ENCODE measurements around the gene SLC17A8. TPM values are rescaled to one million over a fixed set of nuclear protein-coding genes. Genes with fewer than 3 reads are reported as not detected.
A peak's percentile ranks its signal among the peaks of the same experiment; 100 is the strongest.
"Not testable (repeated sequence)": the region's sequence is repeated elsewhere in the genome, so short reads cannot be mapped to it uniquely, and the experiment has no call there.

Gene SLC17A8
- total RNA-seq, 1 experiment from 2014 or later: not detected

- DNase-seq (ENCODE audit: low read depth): peak; percentile 3
Observed at GRCh38 chr12:100427078-100427477, 70.2 kb downstream of the SLC17A8 start.

- DNase-seq (ENCODE audit: low read depth): not testable (repeated sequence)
Observed at GRCh38 chr12:100430251-100430650, 73.4 kb downstream of the SLC17A8 start.

- DNase-seq (ENCODE audit: low read depth): no peak
Observed at GRCh38 chr12:100433701-100434100, 76.8 kb downstream of the SLC17A8 start.

- DNase-seq (ENCODE audit: low read depth): no peak
Observed at GRCh38 chr12:100434177-100434576, 77.3 kb downstream of the SLC17A8 start.

GRCh38 chr12:100435957-100436356, 79.1 kb downstream of the SLC17A8 start:
- no peak for DNase-seq (ENCODE audit: low read depth)

- no peak for DNase-seq (ENCODE audit: low read depth)
Observed at GRCh38 chr12:100437038-100437841, 80.4 kb downstream of the SLC17A8 start.

- no peak for DNase-seq (ENCODE audit: low read depth)
Observed at GRCh38 chr12:100439797-100440196, 82.9 kb downstream of the SLC17A8 start.

- DNase-seq (ENCODE audit: low read depth): no peak
Observed at GRCh38 chr12:100442403-100442802, 85.5 kb downstream of the SLC17A8 start.

- DNase-seq (ENCODE audit: low read depth): no peak
Observed at GRCh38 chr12:100443434-100443833, 86.6 kb downstream of the SLC17A8 start.

- no peak for DNase-seq (ENCODE audit: low read depth)
Observed at GRCh38 chr12:100445081-100445481, 88.2 kb downstream of the SLC17A8 start.

- DNase-seq (ENCODE audit: low read depth): no peak
Observed at GRCh38 chr12:100447381-100447780, 90.5 kb downstream of the SLC17A8 start.

GRCh38 chr12:100448656-100449055, 91.8 kb downstream of the SLC17A8 start:
- no peak for DNase-seq (ENCODE audit: low read depth)

GRCh38 chr12:100450735-100451134, 93.9 kb downstream of the SLC17A8 start:
- no peak for DNase-seq (ENCODE audit: low read depth)

GRCh38 chr12:100453951-100454350, 97.1 kb downstream of the SLC17A8 start:
- DNase-seq (ENCODE audit: low read depth): no peak

- no peak for DNase-seq (ENCODE audit: low read depth)
Observed at GRCh38 chr12:100455896-100456295, 99.0 kb downstream of the SLC17A8 start.

- DNase-seq (ENCODE audit: low read depth): no peak
Observed at GRCh38 chr12:100458191-100458590, 101.3 kb downstream of the SLC17A8 start.

GRCh38 chr12:100460702-100461101, 103.8 kb downstream of the SLC17A8 start:
- DNase-seq (ENCODE audit: low read depth): no peak

GRCh38 chr12:100461330-100461973, 104.6 kb downstream of the SLC17A8 start:
- DNase-seq (ENCODE audit: low read depth): no peak

GRCh38 chr12:100463661-100464060, 106.8 kb downstream of the SLC17A8 start:
- DNase-seq (ENCODE audit: low read depth): no peak

GRCh38 chr12:100464529-100464928, 107.7 kb downstream of the SLC17A8 start:
- DNase-seq (ENCODE audit: low read depth): no peak

- DNase-seq (ENCODE audit: low read depth): no peak
Observed at GRCh38 chr12:100468126-100468525, 111.3 kb downstream of the SLC17A8 start.
